HG02623 (cell line): ENCODE measurements around the gene TMEM182.

ENCODE experiments used
- ATAC-seq: cut with Tn5 transposase; IDR thresholded peaks from one replicate; pipeline ENCODE4 v1.9.1; 2021; ENCODE audit warnings: moderate library complexity; ENCODE audit not compliant: unreplicated experiment

Gene TMEM182

DNA sequence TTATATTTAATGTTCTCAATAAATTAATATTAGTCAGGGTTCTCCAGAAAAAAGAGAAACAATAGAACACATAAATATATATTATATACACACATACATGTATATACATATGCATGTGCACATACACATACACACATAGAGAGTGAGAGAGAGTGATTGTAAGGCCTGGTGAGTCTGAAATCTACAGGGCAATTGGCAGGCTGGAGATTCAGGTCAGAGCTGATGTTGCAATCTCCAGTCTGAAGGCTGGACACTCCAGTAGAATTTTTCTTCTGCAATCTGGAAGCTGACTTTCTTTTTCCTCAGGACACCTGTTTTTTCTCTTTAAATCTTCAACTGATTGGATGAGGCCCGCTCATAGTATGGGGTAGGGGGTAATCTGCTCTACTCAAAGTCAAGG, 3.2 kb downstream of the TMEM182 start:
- no peak for ATAC-seq

DNA sequence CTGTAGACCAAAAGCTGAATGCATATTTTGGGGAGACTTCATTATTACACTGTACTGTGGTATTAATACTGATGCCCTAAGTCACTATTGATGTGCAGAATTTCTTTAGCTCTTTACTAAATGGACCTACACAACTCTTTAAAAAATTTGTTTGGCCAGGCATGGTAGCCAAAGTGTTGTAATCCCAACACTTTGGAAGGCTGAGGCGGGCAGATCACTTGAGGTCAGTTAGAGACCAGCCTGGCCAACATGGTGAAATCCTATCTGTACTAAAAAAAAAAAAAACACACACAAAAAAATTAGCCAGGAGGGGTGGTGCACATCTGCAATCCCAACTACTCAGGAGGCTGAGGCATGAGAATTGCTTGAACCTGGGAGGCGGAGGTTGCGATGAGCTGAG, 6.4 kb downstream of the TMEM182 start:
- ATAC-seq, result no peak

DNA sequence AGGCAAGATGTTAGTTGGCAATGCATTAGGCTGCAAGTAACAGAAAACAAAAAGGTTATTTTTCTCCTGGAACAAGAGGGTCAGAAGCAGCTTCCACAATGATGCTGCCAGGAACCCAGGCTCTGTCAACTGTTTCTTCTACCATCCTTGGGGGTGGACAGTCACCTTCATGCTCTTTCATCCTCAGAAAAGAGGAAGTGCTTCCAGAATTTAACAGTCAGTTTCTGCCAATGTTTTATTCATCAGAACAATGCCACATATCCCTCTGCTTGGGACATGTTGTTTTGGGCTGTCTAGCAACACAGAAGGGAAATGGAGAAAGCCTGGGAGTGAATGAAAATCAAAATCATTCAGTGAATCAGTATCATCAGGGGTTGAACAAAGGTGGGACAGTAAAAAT, 7.1 kb downstream of the TMEM182 start:
- ATAC-seq, result no peak

DNA sequence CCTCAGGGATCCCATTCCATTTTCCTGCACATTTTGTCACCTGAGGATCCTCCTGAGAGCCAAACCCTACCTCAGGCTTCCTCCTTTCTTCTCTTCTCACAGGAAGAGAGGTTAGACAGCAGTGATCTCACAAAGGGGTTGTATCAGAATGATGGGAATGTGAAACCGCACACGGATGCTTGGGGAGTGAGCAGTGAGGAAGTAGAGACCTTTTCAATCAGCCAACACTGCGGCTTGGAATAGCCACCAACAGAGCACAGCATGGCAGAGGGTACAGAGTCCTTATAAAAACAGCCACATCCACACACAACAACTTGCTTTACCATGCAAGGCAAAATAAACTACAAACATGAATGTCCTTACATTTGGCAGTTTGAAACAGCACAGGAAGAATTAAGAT, 8.7 kb downstream of the TMEM182 start:
- ATAC-seq, result no peak

DNA sequence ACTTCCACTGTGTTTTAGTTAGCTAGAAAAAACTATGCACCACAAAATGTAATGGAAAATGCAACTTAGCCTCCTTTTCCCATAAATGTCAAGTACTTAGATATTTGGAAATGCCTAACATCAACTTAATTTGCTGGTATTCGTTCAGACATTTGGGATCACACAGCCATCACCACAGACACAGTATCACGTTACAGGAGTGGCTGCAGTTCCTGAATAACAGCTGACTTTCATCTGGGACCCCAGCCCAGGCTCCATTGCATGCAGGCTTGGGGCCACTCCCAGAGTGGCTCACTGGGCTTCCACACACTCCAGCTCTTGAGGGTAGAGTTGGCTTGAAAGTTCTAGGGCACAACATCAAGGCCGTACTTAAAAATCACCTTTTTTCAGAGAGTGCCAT, 9.3 kb downstream of the TMEM182 start:
- ATAC-seq, result no peak

DNA sequence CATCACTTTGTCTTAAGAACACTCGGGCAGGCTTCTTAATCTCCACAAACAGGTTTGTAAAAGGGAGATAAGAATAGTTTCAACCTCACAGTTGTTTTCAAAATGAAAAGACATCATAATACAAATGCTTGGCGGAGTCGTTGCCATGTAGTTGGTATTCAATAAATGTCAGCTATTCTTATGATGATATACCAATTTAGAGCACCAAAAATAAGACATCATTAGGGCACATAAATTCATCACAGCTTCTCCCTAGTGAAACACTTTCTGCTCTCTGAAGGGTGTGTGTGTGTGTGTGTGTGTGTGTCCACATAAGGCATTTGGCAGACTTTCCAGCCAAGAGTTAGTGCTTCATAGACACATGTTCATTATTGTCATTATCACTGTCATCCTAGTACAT, 10.8 kb downstream of the TMEM182 start:
- ATAC-seq, result no peak

DNA sequence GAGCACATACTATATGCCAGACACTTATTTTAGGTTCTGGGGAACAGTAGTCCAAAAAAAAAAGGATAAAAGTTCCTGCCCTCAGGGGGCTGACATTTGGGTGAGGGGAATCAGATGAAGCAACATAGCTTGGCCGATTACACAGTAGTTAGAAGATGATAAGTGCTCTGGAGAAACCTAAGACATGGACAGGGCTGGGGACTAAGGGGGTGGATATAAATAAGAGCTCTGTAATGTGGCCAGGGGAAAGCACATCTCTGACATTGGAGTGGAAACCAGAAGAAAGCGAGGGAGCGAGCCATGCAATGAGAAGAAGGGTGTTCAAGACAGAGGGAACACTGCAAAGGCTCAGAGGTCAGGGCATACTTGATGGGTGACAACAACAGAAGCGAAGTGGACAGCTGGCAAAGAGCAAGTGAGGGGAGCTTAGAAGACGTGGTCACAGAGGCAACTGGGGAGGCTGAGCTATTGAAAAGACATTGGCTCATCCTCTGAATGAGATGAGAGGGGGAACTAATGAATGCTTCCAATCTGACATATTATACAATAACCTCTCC, 11.4 kb downstream of the TMEM182 start:
- ATAC-seq, result no peak

DNA sequence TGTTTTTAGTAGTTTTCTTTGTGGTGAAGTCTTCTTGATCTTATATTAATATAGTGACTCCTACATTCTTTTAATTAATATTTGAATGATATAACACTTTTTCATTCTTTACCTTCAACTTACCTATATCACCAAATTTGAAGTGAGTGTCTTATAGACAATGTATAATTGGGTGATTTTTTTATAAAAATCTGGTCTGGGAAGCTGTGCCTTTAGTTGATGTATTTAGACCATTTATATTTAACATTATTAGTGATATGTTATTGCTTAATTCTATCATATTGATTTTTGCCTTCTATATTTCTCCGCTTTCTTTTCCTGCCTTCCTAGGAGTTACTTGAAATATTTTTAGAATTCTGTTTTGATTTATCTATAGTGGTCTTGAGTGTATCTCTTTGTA, 16.4 kb downstream of the TMEM182 start:
- ATAC-seq, result no peak

DNA sequence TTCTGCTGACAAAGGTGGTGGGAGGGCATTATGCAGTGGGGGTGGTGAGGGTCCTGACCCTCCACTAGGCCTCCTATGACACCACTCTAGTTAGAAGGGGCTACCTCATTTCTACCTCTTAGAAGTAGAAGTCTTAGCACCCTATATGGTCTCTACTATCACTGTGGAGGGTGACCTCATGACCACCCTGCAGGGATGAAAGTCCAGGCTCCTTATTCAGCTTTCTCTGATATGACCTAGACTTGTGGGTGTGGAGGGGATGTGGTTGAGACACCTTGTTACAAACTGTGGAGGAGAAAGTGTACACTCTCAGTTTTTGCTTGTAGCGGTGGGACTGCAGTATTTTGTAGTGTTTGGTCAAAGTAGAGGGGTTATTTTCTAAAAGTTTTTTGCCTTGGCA, 18.6 kb downstream of the TMEM182 start:
- ATAC-seq, result no peak

DNA sequence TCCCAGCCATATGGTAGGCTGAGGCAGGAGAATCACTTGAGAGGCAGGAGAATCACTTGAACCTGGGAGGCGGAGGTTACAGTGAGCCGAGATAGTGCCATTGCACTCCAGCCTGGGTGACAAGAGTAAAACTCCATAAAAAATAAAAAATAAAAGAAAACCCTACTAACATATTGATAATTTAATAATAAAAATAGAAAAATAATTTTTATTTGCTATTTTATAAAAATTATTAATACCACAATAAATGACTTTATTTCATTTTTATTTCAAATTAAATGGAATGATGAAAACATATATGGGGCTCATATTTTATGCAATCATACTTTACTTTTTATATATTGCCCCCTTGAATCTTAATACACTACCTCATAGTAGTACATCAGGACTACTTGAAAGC, 20.4 kb downstream of the TMEM182 start:
- ATAC-seq, result no peak

DNA sequence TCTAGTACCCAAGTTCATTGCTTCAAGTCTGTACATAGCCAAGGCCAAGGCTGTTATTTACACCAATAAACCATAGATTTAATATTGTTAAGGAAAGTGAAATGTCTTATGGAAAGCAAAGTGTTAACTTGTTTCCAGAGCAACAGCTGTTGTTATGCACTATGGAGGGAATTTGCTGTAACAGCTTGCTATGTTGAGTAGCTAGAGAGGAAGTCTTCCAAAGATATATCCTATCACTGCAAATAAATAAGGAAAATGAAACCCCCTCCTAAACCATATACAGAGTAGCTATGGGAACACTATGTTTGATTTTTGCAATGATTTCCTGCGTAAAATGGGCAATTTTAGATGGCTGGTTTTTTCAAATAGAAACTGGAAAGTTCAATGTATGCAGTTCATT, 21.1 kb downstream of the TMEM182 start:
- no peak for ATAC-seq

DNA sequence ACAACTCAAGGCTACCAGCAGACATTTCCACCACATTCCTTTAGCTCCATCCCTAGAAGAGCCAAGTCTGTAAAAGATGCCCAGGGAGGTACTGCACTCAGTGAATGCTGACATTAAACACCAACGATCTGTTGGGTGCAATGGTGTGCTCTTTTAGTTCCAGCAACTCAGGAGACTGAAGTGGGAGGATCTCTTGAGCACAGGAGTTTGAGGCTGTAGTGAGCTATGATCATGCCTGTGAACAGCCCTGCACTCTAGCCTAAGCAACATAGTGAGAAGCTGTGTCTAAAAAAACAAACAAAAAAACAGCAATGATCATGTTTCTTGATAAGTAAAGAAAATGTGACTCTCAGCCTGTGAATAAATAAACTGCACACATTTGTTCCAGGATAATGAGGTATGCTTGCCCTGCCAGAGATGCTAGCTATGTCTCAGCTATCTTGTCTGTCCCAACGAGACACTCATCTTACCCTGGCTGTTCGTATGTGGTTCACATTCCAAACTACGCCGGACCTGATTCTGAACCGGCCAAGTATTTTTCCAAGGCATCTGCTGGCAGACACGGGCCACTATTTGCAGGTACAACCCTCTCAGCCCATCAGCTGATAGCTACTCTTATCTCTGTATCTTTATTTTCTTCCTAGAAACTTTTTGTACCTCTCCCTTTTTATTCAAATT, 21.8 kb downstream of the TMEM182 start:
- ATAC-seq, result no peak

DNA sequence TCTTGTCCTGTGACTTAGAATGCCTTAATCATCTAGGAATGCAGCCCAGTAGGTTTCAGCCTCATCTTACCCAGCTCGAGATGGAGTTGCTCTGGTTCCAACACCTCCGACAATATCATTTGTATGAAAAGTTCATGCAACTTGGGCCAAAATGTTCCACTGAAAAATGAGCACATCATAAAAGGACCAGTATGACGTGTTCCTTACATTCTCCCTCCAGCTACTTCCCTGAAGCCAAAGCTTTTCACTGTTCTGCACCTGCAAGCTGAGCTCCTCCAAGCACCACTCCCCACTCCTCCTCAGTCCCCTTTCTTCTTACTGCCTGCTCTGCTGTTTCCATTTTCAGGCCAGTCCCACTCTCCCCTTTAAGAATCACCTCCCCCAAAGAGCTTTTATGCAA, 23.1 kb downstream of the TMEM182 start:
- ATAC-seq, result no peak

DNA sequence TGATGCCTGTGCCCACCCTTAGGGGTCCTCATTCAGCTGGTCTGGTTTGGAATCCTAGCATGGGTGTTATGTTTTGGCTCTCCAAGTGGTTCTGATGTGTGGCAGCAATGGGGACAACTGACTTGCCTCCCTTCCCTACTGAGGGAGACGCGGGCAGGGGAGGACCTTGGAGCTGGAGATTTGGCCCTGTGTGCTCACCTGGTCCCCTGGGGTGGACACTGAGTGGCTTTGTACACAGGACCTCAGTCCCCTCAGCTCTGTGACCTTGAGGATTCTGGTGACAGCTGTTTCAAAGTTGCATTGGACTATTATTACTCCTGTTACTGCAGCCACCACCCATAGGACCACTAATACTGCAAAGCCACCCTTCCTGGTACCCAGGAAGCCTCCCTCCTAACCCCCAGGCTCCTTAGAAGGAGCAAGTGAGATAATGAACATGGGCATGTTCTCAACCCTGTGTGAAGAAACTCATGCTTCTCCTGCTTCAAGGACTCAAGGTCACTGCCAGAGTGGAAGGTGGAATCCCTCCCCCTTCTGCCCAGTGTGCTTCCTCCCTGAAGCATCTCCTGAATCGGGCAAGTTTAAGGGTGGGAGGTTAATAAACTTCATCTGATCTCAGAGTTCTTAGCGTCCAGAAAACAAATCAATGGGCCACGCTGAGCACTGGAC, 26.5 kb downstream of the TMEM182 start:
- no peak for ATAC-seq

DNA sequence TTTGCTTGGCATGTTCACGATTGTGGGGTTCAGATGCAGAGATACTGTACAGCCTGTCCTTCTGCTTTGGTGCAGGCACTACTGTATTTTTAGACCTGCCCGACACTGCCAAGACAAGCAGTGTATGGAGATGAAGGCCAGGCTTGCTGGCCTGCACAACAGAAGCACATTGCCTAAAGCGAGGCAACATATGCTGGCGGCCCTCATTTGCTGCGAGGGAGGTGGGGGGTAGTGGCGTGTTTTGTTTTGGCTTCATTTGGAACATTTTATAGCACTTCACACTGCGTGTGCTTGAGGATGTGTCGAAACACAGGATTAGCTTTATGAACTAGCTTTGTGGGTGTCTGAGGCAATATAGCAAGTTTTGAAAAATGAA, 27.0 kb downstream of the TMEM182 start:
- ATAC-seq, result no peak

DNA sequence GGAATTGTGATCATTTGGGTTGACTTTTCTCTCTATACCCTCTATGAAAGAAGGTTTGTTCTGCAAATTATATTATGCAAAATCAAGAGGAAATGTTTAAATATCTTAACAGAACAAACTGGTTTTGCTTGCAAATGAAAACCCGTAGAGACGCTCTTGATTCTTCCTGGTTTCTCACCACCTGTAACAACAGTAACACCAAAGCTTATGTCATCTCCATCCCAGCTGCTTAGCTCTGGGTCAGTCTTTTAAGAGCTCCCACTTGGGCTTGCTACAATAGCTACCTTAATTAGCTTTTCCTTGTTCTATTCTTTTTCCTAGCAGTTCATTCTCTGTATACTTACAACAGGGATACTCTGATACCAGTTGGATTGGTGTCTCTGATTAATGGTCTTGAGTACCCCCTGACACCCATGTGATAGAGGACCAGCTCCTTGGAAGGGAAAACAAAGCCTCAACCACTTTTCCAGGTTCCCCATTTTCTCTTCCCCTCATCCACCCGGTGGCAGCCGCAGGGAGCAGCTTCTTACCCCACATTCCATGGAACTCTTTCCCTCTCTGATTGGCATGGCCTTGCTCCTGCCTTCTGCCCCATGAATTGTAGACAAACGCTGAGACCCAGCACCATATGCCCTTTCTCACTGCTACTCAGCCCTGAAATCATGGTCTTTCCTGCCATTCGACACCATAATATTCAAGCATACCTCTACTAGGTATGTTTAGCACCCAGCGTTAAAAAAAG, 27.7 kb downstream of the TMEM182 start:
- no peak for ATAC-seq

DNA sequence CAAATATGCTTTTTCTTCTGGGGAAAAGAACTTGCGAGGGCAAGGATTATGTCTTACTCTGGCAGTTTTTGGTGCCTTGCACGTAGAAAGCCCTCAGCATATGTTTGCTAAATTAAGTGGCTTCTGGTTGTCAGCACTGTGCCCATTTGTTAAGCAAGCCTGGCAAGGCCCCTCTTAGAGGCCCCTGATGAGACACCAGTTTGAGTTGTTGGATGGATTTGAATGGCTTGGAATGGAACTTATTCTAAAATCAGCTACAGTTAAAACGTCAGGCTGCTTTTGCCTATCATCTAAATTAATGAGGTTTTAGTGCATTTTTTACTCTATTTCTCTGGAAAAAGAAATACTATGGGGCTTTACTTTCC, 28.2 kb downstream of the TMEM182 start:
- ATAC-seq, result no peak

DNA sequence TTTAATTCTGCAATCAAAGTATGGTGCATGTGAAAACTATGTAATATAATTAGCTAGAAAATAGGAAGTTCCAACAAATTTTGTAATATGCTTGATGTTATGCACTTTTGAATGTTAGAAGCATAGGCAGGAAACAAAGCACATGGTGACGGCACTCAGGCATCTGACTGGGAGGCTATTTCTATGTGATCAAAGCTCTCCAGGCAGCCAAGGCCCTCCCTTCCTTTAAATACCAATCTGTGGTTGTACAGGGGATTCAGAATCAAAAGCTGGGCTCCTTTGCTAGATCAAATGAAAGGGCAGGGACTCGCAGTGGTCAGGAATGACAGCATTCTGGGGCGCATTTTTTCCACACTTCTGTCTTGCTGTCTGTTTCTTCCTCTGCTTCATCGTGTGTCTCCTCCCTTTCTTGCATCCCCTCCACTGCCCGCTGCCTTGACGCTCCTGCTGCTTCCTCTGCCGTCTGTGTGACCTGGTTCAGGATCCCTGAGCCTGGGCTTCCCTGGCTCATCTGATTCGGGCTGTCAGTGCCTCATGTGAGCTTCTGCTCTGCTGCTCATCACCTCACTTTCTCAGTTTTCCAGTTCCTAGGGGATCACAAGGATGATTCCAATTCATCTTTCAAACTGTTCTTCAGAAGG, 30.9 kb downstream of the TMEM182 start:
- no peak for ATAC-seq

DNA sequence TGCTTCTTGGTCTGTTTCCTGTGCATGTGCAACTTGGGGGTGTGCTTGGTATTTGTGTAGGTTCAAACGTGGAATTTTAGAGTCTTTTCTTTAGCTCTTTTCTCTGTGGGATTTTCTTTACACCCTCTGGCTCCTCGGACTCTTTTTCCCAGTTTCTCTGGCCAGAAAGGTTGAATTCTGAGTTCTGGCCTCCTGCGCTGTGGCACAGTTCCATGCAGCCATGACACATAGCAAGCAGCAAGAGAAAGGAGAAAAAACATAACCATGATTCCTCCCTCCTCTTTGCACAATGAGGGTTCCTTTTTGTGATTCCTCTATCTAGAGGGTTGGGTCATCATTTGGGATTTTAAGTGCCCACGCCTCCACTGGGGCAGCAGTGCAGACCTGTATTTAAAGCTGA, 33.8 kb downstream of the TMEM182 start:
- no peak for ATAC-seq

DNA sequence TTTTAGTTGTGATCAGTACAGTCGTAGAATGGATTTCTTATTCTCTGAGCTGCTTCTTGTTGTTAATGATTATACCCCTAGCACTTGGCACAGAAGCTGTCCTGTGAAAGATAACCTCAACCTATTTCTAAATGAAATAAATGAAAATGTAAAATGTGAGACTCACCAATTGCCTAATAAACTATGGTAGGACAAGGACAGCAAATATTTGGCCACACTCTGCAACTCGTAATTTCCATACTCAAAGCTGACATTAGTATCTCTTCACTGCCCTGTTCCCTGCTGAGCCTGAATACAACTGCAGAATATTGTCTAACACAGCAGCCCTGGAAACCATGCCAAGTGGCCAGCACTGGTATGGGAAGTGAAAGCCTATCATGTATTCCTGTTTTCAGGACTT, 34.5 kb downstream of the TMEM182 start:
- ATAC-seq, result no peak

DNA sequence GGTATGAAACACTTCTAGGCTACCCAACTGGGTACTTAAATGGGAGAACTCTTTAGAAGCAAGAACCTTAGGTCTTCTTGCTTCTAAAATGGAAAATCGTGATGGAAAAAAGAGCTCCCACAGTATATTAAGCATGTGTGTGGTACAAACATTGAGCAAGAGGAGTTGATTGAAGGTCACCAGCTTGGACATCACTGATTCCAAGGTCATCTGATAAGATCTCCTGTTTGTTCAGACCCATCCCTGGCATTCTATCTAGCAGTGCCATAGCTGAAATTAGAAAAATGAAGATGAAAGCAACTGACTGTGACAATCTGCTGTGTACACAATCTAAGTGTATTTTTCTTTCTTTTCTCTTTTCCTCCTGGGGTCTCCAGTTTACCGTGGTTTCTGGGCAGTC, 35.7 kb downstream of the TMEM182 start:
- ATAC-seq, result no peak

DNA sequence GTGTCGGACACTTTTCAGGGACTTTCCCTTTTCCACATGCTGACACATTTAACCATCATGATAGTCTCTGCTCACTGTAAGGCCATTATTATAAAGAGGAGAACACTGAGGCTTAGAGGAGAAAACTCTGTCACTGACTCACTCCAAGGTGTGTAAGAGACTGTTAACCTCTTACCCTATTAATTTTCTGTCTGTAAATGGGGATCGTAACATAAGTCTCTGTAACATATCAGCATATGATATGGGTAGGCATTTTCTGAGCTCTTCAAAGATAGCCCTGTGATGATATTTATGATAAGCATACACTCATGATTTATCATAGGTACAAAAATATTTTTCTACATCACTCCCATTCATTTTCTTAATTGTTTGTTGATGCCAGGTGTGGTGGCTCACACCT, 36.4 kb downstream of the TMEM182 start:
- no peak for ATAC-seq
